Measurements from ENCODE around the gene ARPC4.

The ARPC4 gene

DNA sequence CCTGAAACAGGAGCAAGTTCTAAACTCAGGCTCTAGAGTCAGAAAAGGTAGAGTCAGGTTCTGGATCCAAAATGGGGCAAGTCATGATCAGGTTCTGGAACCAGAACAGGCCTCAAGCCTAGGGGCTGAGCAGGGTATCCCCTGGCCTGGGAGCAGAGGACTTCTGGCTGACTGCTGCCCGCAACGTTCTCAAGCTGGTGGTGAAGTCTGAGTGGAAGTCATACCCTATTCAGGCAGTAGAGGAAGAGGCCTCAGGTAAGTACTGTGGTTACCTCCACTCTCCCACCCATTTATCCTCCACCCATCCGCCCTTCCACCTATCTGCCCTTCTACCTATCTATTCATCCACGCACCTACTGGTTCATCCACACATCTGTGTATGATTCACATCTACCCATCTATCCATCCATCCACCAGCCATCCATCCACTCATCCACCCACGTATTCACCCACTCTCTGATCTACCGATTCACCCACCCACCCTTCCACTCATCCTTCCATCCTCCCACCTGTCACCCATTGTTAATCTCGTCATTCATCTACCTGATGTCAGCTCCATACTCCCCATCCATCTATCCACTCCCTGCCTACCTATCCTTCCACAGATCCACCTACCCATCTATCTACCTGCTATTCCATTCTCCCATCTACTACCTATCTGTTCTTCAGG is 25.9 kb downstream of the ARPC4 start:
- peaks cover 3% of the 10 kb centered on the region for H3K36me3 ChIP-seq (replicated peaks)
- no peak for DNase-seq
- no peaks in the 10 kb centered on the region for H3K27me3 ChIP-seq (replicated peaks)
- TF ChIP-seq, protein P1, sequence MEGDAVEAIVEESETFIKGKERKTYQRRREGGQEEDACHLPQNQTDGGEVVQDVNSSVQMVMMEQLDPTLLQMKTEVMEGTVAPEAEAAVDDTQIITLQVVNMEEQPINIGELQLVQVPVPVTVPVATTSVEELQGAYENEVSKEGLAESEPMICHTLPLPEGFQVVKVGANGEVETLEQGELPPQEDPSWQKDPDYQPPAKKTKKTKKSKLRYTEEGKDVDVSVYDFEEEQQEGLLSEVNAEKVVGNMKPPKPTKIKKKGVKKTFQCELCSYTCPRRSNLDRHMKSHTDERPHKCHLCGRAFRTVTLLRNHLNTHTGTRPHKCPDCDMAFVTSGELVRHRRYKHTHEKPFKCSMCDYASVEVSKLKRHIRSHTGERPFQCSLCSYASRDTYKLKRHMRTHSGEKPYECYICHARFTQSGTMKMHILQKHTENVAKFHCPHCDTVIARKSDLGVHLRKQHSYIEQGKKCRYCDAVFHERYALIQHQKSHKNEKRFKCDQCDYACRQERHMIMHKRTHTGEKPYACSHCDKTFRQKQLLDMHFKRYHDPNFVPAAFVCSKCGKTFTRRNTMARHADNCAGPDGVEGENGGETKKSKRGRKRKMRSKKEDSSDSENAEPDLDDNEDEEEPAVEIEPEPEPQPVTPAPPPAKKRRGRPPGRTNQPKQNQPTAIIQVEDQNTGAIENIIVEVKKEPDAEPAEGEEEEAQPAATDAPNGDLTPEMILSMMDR (IDR thresholded peaks at IDR 0.05; ENCODE audit: low read depth, low read length, missing control alignments): no peak
- in situ Hi-C loops (cut with HindIII; ENCODE audit: low pct_ligation_motif_present, low sequenced_read_pairs): no loop called here
- no peak overlapping the region for H3K27ac ChIP-seq
- no peak overlapping the region for H3K4me3 ChIP-seq (ENCODE audit: low read depth, low read length)

DNA sequence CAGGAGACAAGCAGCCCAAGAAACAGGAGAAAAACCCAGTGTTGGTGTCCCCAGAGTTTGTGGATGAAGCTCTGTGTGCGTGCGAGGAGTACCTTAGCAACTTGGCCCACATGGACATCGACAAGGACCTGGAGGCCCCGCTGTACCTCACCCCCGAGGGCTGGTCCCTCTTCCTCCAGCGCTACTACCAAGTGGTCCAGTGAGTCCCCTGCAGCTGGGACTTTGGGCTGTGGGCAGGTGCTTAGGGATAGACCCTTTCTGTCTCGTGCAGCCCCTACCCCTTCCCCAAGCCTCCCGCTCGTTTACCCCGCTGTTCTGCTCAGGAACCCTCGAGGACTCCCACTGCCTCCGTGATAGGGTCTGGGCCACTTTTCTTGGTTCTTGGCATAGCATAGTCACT is 27.7 kb downstream of the ARPC4 start:
- Histone ChIP-seq H3K27me3 (replicated peaks) (no peaks in the 10 kb centered on the region), H3K27ac (no peak overlapping the region), H3K36me3 (replicated peaks) (peaks cover 3% of the 10 kb centered on the region), H3K4me3 (ENCODE audit: low read depth, low read length) (no peak overlapping the region)
- TF ChIP-seq, protein P1 (IDR thresholded peaks at IDR 0.05; ENCODE audit: low read depth, low read length, missing control alignments): no peak
- in situ Hi-C loops (cut with HindIII; ENCODE audit: low pct_ligation_motif_present, low sequenced_read_pairs): no loop called here
- DNase-seq: no peak

DNA sequence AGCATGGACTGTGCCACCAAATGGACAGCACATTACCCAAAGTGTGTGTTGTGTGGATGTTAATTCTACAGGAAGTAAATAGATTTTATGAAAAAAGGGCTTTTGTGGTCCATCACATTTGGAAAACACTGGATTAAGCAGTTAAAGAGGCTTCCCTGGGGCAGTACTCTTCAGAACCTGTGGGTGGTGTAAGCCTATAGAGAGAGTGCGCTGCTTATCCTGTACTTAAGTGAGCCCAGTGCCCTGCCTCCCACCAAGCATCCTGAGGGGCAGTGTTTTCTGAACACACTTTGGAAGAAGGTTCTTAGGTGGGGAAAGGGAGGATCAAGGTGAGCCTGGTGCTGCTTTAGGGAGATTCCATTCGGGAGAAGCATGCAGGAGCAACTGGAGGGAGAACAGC is 28.1 kb downstream of the ARPC4 start:
- no peak overlapping the region for H3K27ac ChIP-seq
- TF ChIP-seq, protein P1 (IDR thresholded peaks at IDR 0.05; ENCODE audit: low read depth, low read length, missing control alignments): peak; percentile 63
- H3K36me3 ChIP-seq (replicated peaks): peaks cover 3% of the 10 kb centered on the region
- in situ Hi-C loops (cut with HindIII; ENCODE audit: low pct_ligation_motif_present, low sequenced_read_pairs): no loop called here
- peak; percentile 25 for DNase-seq
- H3K4me3 ChIP-seq (ENCODE audit: low read depth, low read length): no peak overlapping the region
- H3K27me3 ChIP-seq (replicated peaks): no peaks in the 10 kb centered on the region

DNA sequence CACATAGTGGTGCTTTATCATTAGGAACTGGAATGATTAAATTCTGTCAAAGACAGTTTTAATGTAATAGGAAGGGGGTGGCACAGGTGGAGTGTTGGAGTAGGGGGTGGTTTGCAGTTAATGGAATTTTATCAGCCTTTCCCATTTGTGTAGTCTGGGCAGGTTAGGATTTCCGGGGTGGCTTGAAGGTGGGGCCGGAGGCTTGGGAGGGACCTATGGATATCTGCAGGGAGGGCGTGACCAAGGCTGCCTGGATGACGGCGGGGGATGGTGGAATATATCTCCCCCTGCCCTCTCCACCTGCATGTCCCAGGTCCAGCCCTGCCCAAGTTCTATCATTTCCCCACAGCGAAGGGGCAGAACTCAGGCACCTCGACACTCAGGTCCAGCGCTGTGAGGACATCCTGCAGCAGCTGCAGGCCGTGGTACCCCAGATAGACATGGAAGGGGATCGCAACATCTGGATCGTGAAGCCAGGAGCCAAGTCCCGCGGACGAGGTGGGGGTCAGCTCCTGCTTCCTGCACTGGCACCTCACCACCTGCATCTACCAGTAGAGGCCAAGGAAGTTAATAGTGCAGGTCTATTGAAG is 32.7 kb downstream of the ARPC4 start:
- TF ChIP-seq, protein P1 (IDR thresholded peaks at IDR 0.05; ENCODE audit: low read depth, low read length, missing control alignments): no peak
- Histone ChIP-seq H3K36me3 (replicated peaks) (no peaks in the 10 kb centered on the region), H3K27ac (no peak overlapping the region), H3K4me3 (ENCODE audit: low read depth, low read length) (no peak overlapping the region), H3K27me3 (replicated peaks) (no peaks in the 10 kb centered on the region)
- in situ Hi-C loops (cut with HindIII; ENCODE audit: low pct_ligation_motif_present, low sequenced_read_pairs): no loop called here
- DNase-seq: no peak

DNA sequence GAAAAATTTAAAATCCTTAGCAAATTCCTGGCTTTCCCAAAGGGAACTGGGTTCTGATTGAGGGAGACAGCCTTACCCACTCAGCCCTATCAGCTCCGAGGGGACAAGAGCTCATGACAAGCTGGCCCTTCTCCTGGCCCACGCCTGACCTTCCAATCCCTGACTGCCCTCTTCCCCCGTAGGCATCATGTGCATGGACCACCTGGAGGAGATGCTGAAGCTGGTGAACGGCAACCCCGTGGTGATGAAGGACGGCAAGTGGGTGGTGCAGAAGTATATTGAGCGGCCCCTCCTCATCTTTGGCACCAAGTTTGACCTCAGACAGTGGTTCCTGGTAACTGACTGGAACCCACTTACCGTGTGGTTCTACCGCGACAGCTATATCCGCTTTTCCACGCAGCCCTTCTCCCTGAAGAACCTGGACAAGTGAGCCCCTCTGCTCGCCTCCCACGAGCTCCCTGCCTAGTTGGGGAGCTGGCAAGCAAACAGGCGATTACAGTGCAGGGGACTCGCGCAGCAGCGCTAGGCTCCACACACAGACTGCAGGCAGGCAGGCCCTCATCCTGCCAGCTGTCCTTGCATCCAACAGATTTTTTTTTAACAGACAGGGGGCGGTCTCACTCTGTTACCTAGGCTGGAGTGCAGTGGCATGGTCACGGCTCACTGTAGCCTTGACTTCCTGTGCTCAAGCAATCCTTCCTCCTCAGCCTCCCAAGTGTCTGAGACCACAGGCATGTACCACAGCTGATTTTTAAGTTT is 34.1 kb downstream of the ARPC4 start:
- in situ Hi-C loops (cut with HindIII; ENCODE audit: low pct_ligation_motif_present, low sequenced_read_pairs): no loop called here
- TF ChIP-seq, protein P1 (IDR thresholded peaks at IDR 0.05; ENCODE audit: low read depth, low read length, missing control alignments): peak; percentile 53
- Histone ChIP-seq H3K27me3 (replicated peaks) (no peaks in the 10 kb centered on the region), H3K27ac (no peak overlapping the region), H3K36me3 (replicated peaks) (no peaks in the 10 kb centered on the region), H3K4me3 (ENCODE audit: low read depth, low read length) (no peak overlapping the region)
- no peak for DNase-seq
